ENCODE data around the gene EVL.

DNA sequence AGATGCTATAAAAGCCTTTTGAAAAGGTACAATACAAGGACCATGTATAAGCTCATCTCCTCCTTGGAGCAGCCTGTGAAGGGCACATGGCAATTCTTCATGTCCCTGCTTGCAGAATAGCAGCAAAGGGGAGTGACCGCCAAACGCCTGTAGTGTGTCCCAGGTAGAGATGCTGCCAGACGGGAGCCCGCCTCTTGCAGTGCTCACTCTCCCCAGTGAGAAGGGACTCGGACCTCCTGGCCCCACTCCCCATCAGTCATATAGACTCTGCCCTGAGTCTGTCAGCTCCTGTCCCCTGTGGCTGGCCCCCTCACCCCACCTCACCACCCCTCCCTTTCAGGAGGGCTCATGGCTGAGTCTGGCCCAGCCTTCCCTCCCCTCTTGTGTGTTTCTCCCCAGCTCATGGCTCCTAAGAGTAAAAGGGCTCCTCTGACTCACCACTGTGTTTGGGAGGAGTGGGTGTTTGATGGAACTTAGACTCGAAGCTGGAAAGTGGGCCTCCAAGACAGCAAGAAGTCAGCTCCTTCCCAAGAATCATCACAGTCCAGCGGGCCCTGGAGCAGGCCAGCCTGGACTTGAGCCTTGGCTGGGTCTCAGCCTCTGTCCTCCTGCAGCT, 53.3 kb downstream of the EVL start:
- TF ChIP-seq, protein P1, sequence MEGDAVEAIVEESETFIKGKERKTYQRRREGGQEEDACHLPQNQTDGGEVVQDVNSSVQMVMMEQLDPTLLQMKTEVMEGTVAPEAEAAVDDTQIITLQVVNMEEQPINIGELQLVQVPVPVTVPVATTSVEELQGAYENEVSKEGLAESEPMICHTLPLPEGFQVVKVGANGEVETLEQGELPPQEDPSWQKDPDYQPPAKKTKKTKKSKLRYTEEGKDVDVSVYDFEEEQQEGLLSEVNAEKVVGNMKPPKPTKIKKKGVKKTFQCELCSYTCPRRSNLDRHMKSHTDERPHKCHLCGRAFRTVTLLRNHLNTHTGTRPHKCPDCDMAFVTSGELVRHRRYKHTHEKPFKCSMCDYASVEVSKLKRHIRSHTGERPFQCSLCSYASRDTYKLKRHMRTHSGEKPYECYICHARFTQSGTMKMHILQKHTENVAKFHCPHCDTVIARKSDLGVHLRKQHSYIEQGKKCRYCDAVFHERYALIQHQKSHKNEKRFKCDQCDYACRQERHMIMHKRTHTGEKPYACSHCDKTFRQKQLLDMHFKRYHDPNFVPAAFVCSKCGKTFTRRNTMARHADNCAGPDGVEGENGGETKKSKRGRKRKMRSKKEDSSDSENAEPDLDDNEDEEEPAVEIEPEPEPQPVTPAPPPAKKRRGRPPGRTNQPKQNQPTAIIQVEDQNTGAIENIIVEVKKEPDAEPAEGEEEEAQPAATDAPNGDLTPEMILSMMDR (conservative IDR thresholded peaks at IDR 0.05): no peak
- no peak for TF ChIP-seq ZFX (IDR thresholded peaks at IDR 0.05)

Measured in C4-2B (cell line).